SK-MEL-5 (cell line): Measurements from ENCODE around the gene TTLL9. TPM values are rescaled to one million over a fixed set of nuclear protein-coding genes. Genes with fewer than 3 reads are reported as not detected.
"Not testable (repeated sequence)": the region's sequence is repeated elsewhere in the genome, so short reads cannot be mapped to it uniquely, and the experiment has no call there.

ENCODE experiments used
- DNase-seq: peaks from one replicate; pipeline ENCODE4 v3.0.0-alpha.2; 2016; ENCODE audit warnings: low read depth, low spot score
- in situ Hi-C: cut with HindIII; loops from 2 replicates; pipeline ENCODE4 v1.10.0; 2016; ENCODE audit warnings: low sequenced_read_pairs, high pct_unique_total_duplicates, low pct_unique_long_range_greater_than_20kb
- total RNA-seq: library from RNA; depleted of rRNA; stranded (reverse); fragments of >200 nt; shearing (Covaris generic); gene quantifications from 2 replicates; pipeline ENCODE4 v1.2.3, GENCODE V29; 2014

TTLL9 gene
- total RNA-seq, 1 experiment from 2014 or later = not detected

GRCh38 chr20:31907046-31907445, 36.6 kb downstream of the TTLL9 start:
- no peak for DNase-seq
- in situ Hi-C loops = no loop called here

DNA sequence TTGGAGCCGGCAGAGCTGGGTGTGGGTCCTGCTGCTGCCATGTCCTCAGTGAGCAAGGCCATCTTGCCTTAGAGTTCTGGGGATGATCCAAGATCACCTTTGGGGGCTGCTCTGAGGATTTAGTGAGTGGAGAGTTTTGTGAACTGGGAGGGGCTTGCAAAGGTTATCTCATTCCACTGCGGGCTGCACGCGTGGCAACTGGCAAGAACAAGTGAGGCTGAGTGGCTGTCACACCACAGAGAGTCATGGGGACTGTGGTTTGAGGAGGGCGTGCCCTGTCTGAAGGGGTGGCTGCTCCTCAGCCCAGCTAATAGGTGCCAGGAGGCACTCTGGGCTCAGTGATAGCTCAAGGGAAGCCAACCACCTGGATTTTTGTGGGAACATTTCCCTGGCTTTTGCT, 37.6 kb downstream of the TTLL9 start:
- in situ Hi-C loops = no loop called here

GRCh38 chr20:31908424-31908823, 38.0 kb downstream of the TTLL9 start:
- in situ Hi-C loops = no loop called here
- no peak for DNase-seq

More for the DNA sequence above, 37.6 kb downstream of the TTLL9 start:
- DNase-seq = no peak

GRCh38 chr20:31909253-31910070, 39.0 kb downstream of the TTLL9 start:
- in situ Hi-C loops = no loop called here
- no peak for DNase-seq

GRCh38 chr20:31910071-31910803, 39.8 kb downstream of the TTLL9 start:
- in situ Hi-C loops = no loop called here
- no peak for DNase-seq

GRCh38 chr20:31913431-31914157, 43.2 kb downstream of the TTLL9 start:
- in situ Hi-C loops = no loop called here
- no peak for DNase-seq

GRCh38 chr20:31914170-31914569, 43.7 kb downstream of the TTLL9 start:
- in situ Hi-C loops = no loop called here
- DNase-seq = no peak

DNA sequence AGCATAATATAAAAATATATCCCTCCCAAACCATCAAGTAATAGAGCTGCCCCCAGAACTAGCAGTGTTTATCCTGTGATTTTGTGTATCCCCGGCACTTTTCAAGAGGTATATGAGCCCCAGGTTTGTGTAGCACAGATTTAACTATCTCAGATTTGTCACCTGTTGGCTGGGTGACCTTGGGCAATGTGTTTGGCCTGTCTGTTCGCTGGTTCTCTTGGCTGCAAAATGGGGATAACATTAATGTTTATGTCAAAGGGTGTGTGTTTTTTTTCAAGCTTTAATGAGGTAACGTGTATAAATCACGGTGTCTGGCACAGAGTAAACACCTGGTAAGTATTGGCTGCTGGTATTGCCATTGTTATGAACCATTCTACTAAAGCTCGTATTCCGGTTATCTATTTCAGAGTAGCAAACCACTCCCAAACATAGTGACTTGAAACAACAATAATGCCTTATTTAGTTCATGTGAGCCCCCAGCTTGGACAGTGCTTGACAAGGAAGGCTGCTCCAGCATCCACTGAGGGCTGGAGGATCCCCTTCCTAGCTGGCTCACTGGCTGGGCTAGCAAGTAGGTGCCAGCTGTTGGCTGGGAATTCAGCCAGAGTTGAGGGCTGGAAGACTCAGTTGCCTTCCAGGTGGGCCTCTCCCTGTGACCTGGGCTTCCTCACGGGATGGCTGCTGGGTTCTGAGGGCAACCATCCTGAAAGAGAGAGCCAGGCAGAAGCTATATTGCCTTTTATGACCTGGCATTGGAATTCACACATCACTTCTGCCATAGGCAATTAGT, 45.3 kb downstream of the TTLL9 start:
- no peak for DNase-seq
- in situ Hi-C loops = no loop called here

DNA sequence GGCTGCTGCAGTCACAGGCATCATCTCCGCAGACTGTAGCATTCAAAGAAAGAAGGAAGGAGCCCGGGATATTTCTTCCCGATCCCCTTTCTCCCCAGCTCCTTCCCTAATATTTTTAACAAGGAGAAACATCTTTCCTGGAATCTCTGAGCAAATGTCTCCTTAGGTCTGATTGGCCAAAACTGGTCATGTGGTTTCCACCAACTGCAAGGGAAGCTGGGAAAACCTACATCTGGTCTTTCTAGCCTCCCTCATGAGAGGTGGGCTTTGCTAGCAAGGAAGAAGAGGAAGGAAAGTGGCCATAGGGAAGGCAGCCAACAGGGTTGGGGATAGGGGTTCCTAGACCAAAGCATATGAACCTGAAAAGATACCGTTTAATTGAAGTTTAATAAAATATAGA, 46.3 kb downstream of the TTLL9 start:
- in situ Hi-C loops = no loop called here
- peak; percentile 8 for DNase-seq

GRCh38 chr20:31917962-31918412, 47.6 kb downstream of the TTLL9 start:
- in situ Hi-C loops, DNase-seq: not testable (repeated sequence)

DNA sequence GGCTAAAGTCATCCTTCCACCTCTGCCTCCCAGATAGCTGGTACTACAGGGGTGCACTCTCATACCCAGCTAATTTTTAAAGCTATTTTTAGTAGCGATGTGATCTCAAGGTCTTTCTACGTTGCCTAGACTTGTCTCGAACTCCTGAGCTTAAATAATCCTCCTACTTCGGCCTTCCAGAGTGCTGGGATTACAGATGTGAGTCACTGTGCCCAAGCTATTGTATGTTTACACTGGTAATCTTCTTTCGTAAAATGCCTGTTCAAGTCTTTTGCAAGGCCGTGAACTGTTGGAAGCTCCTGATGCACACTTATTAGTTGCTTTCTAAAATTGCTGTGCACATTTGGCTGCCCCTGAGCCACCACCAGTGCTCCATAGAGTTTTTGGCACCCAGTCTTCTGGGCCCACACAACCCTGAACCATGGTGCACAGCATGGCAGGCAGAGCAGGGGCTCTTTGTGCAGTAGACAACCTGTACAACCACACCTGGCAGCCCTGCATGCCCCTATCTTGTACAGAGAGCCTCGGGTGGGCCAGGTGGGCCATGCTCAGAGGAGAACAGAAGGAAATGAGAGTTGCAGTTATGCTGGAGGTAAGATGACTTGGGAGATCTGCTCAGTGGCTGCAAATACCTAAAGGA, 48.2 kb downstream of the TTLL9 start:
- no peak for DNase-seq
- in situ Hi-C loops = no loop called here

- in situ Hi-C loops = no loop called here
- DNase-seq = no peak
Measured at GRCh38 chr20:31919410-31920155, 49.1 kb downstream of the TTLL9 start.

DNA sequence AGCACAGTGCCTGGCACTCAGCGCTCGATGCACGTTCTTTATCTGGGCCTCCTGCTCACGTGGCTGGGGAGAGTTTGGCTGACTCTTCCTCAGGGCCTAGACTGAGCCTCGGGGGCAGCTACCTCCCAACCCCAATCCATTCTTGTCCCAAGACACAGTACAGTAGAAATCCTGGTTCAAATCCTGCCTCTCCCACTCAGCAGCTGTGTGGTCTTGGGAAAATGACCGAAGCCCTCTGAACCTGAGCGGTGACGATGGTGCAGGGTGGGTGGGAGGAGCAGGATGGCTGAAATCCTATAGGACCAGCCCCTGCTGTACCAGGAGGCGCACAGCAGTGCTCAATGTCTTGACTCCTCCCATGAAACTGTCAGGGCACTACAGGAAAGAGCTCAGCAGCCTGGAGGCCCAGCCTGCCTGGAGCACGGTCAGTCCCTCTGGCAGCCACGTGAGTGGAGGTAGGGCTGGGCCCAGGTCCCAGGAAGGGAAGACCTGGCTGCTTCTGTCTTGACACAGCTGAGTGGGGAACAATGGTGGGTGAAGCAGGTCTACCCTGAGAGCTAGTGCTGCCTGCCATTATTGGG, 49.9 kb downstream of the TTLL9 start:
- no peak for DNase-seq
- in situ Hi-C loops = no loop called here

- in situ Hi-C loops, DNase-seq: not testable (repeated sequence)
Measured at GRCh38 chr20:31921480-31921879, 51.0 kb downstream of the TTLL9 start.

- in situ Hi-C loops = no loop called here
- DNase-seq = no peak
Measured at GRCh38 chr20:31922181-31922580, 51.7 kb downstream of the TTLL9 start.

DNA sequence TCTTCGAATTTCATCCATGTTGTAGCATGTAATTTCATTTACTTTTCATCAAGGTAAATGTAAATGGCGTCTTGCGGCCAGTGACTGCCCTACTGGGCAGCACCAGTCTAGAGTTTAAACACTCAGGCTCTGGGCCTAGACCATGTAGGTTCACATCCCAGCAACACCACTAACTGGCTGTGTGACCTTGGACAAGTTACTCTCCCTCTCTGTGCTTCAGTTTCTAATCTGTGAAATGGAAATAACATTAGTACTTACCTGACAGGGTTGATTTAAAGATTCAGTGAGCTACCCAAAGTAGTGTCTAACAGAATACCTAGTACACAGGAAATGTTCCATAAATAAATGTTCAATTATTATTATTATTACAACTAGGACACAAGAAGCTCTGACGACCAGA, 52.2 kb downstream of the TTLL9 start:
- DNase-seq = no peak
- in situ Hi-C loops = no loop called here
